ENCODE data around the gene PHLDB3.

PHLDB3 gene

GRCh38 chr19:43533546-43534304 is 29.2 kb upstream of the PHLDB3 start:
- H2BK120ac ChIP-seq (ENCODE audit: low read depth, low read length) = no peak overlapping the region
- peak; percentile 100 for DNase-seq
- peaks cover 16 to 17% of the 10 kb centered on the region in 2 experiments for H3K36me3 ChIP-seq (ENCODE audit: control insufficient read depth in 1 of 2, insufficient read depth in 2 of 2, low read depth in 1 of 2, low read length in 2 of 2)
- peak overlapping the region; percentile 89 for H3K4me2 ChIP-seq (ENCODE audit: low read length, poor library complexity, severe bottlenecking)
- H3K14ac ChIP-seq (ENCODE audit: low read length in 2 of 2) = peak overlapping the region in 1 of 2 experiments; percentile 76
- H3K4me3 ChIP-seq (ENCODE audit: insufficient read depth in 1 of 2, low read depth in 1 of 2, low read length in 2 of 2) = peak overlapping the region; percentile 53 to 95
- H3K4ac ChIP-seq (ENCODE audit: low read depth in 1 of 2, low read length in 2 of 2) = peak overlapping the region in 1 of 2 experiments; percentile 91
- H2AFZ ChIP-seq (ENCODE audit: low read depth, low read length) = peak overlapping the region; percentile 77
- peaks cover 2% of the 10 kb centered on the region for H3K9me3 ChIP-seq (ENCODE audit: control insufficient read depth, low read length)
- peak overlapping the region in 1 of 2 experiments; percentile 64 for H2BK12ac ChIP-seq (ENCODE audit: low read length in 2 of 2)
- H3K79me1 ChIP-seq (replicated peaks; ENCODE audit: low read length, poor library complexity, severe bottlenecking) = no peaks in the 10 kb centered on the region
- no peak overlapping the region for H2BK5ac ChIP-seq (ENCODE audit: low read depth, low read length, poor library complexity, severe bottlenecking)
- peak overlapping the region; percentile 1 for H4K8ac ChIP-seq (ENCODE audit: low read length)
- no peak overlapping the region for H4K91ac ChIP-seq (ENCODE audit: low read length)
- H2BK15ac ChIP-seq (ENCODE audit: low read depth, poor library complexity, severe bottlenecking) = no peak overlapping the region
- H3K23ac ChIP-seq (ENCODE audit: low read length in 2 of 2) = peak overlapping the region in 1 of 2 experiments; percentile 9
- H3K27me3 ChIP-seq (ENCODE audit: control insufficient read depth in 1 of 2, insufficient read depth in 1 of 2, low read length in 2 of 2) = no peaks in the 10 kb centered on the region
- under 1% methylated on average over 41 of the region's 41 CpGs for WGBS
- peak overlapping the region; percentile 86 for H3K9ac ChIP-seq (ENCODE audit: low read length)
- peak overlapping the region in 1 of 2 experiments; percentile 94 for H3K18ac ChIP-seq (ENCODE audit: low read depth in 1 of 2, low read length in 2 of 2)
- peak overlapping the region; percentile 77 for H3K27ac ChIP-seq (ENCODE audit: low read length, poor library complexity, severe bottlenecking)
- peaks cover 13% of the 10 kb centered on the region for H3K4me1 ChIP-seq (ENCODE audit: control insufficient read depth, insufficient read depth, low read depth, low read length)
- no peak overlapping the region for H2AK5ac ChIP-seq (ENCODE audit: low read length, severe bottlenecking)

DNA sequence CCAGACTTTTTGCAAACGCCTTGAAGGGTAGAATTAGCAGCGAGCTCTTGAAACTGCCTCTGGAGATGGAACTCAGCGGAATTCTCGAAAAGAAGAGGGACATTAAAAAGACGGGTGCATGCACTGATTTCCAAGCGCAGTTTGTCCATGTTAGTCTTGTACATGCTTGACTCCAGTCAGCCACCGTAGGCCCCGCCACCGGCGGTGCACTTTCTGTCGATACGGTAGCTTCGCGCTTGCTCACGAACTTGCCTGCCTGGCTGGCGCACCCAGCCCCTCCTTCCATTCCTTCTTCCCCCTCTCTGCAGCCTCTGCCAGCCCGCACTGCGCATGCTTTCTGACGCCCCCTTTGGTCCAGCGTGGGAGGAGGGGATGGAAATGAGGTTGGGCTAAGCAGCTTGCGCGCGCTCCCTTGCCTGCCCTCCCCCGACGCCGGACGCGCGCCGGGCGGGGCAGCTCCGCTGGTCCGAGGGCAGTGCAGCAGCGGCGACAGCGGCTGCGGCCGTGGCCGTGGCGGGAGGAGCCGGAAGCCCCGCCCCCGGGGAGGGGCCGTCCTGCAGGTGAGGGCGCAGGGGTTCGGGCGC is 28.5 kb upstream of the PHLDB3 start, which contains the start of gene ZNF575:
Gene ZNF575, plus strand, starts transcription at position 227 of the 584 bp plus-strand sequence. CDS start 1,235 bp downstream, outside the sequence.
- H3K14ac ChIP-seq (ENCODE audit: low read length in 2 of 2) = peak within 1 kb of the TSS in 1 of 2 experiments; percentile 76
- peaks cover 13% of the 10 kb centered on the region for H3K4me1 ChIP-seq (ENCODE audit: control insufficient read depth, insufficient read depth, low read depth, low read length)
- peak within 1 kb of the TSS; percentile 20 for H2AK5ac ChIP-seq (ENCODE audit: low read length, severe bottlenecking)
- no peak within 1 kb of the TSS for H2BK5ac ChIP-seq (ENCODE audit: low read depth, low read length, poor library complexity, severe bottlenecking)
- H4K8ac ChIP-seq (ENCODE audit: low read length) = peak within 1 kb of the TSS; percentile 30
- H3K36me3 ChIP-seq (ENCODE audit: control insufficient read depth in 1 of 2, insufficient read depth in 2 of 2, low read depth in 1 of 2, low read length in 2 of 2) = peaks cover 12 to 13% of the 10 kb centered on the region in 2 experiments
- peak within 1 kb of the TSS in 1 of 2 experiments; percentile 64 for H2BK12ac ChIP-seq (ENCODE audit: low read length in 2 of 2)
- H2AFZ ChIP-seq (ENCODE audit: low read depth, low read length) = peak within 1 kb of the TSS; percentile 72
- peak; percentile 96 for DNase-seq
- peak within 1 kb of the TSS; percentile 71 for H4K91ac ChIP-seq (ENCODE audit: low read length)
- H3K4me2 ChIP-seq (ENCODE audit: low read length, poor library complexity, severe bottlenecking) = peak within 1 kb of the TSS; percentile 89
- peak within 1 kb of the TSS; percentile 86 for H3K9ac ChIP-seq (ENCODE audit: low read length)
- H3K4ac ChIP-seq (ENCODE audit: low read depth in 1 of 2, low read length in 2 of 2) = peak within 1 kb of the TSS; percentile 1 to 91
- no peaks in the 10 kb centered on the region for H3K9me3 ChIP-seq (ENCODE audit: control insufficient read depth, low read length)
- peak within 1 kb of the TSS; percentile 53 to 95 for H3K4me3 ChIP-seq (ENCODE audit: insufficient read depth in 1 of 2, low read depth in 1 of 2, low read length in 2 of 2)
- peak within 1 kb of the TSS; percentile 93 for H3K27ac ChIP-seq (ENCODE audit: low read length, poor library complexity, severe bottlenecking)
- peak within 1 kb of the TSS in 1 of 2 experiments; percentile 94 for H3K18ac ChIP-seq (ENCODE audit: low read depth in 1 of 2, low read length in 2 of 2)
- H3K27me3 ChIP-seq (ENCODE audit: control insufficient read depth in 1 of 2, insufficient read depth in 1 of 2, low read length in 2 of 2) = no peaks in the 10 kb centered on the region
- WGBS = under 1% methylated on average over 46 of the region's 47 CpGs
- H3K23ac ChIP-seq (ENCODE audit: low read length in 2 of 2) = peak within 1 kb of the TSS in 1 of 2 experiments; percentile 9
- H2BK15ac ChIP-seq (ENCODE audit: low read depth, poor library complexity, severe bottlenecking) = no peak within 1 kb of the TSS
- H2BK120ac ChIP-seq (ENCODE audit: low read depth, low read length) = peak within 1 kb of the TSS; percentile 11
- no peaks in the 10 kb centered on the region for H3K79me1 ChIP-seq (replicated peaks; ENCODE audit: low read length, poor library complexity, severe bottlenecking)

DNA sequence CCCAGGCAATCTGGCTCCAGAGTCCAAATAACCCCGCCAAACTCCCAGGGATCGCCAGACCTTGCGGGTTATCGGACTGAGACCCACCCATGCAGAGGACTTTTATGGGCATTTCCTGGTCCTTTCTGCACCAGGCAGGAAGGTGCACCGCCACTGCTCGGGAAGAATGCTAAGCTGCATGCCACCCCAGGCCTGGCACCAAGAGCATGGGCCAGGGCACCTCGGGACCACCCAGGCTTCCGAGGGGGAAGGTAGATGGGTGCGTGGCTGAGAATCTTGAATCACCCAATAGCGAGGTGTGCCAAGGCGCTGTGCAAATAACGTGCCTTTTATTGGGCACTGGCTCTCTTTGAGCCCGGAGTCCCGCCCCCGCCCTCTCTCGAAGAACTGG is 28.0 kb upstream of the PHLDB3 start:
- peaks cover 13% of the 10 kb centered on the region for H3K4me1 ChIP-seq (ENCODE audit: control insufficient read depth, insufficient read depth, low read depth, low read length)
- peak overlapping the region; percentile 86 for H3K9ac ChIP-seq (ENCODE audit: low read length)
- peak overlapping the region; percentile 71 for H4K91ac ChIP-seq (ENCODE audit: low read length)
- H3K18ac ChIP-seq (ENCODE audit: low read depth in 1 of 2, low read length in 2 of 2) = peak overlapping the region in 1 of 2 experiments; percentile 92
- peak overlapping the region; percentile 72 for H2AFZ ChIP-seq (ENCODE audit: low read depth, low read length)
- no peak overlapping the region for H3K23ac ChIP-seq (ENCODE audit: low read length in 2 of 2)
- peak overlapping the region; percentile 93 for H3K27ac ChIP-seq (ENCODE audit: low read length, poor library complexity, severe bottlenecking)
- H2BK120ac ChIP-seq (ENCODE audit: low read depth, low read length) = peak overlapping the region; percentile 11
- peak overlapping the region; percentile 20 for H2AK5ac ChIP-seq (ENCODE audit: low read length, severe bottlenecking)
- no peaks in the 10 kb centered on the region for H3K9me3 ChIP-seq (ENCODE audit: control insufficient read depth, low read length)
- DNase-seq = no peak
- H3K79me1 ChIP-seq (replicated peaks; ENCODE audit: low read length, poor library complexity, severe bottlenecking) = no peaks in the 10 kb centered on the region
- H2BK5ac ChIP-seq (ENCODE audit: low read depth, low read length, poor library complexity, severe bottlenecking) = no peak overlapping the region
- H2BK12ac ChIP-seq (ENCODE audit: low read length in 2 of 2) = peak overlapping the region in 1 of 2 experiments; percentile 45
- H3K14ac ChIP-seq (ENCODE audit: low read length in 2 of 2) = peak overlapping the region in 1 of 2 experiments; percentile 35
- 9% methylated on average over 16 of the region's 16 CpGs for WGBS
- H3K4me3 ChIP-seq (ENCODE audit: insufficient read depth in 1 of 2, low read depth in 1 of 2, low read length in 2 of 2) = peak overlapping the region; percentile 23 to 95
- peak overlapping the region; percentile 30 for H4K8ac ChIP-seq (ENCODE audit: low read length)
- peak overlapping the region; percentile 89 for H3K4me2 ChIP-seq (ENCODE audit: low read length, poor library complexity, severe bottlenecking)
- no peaks in the 10 kb centered on the region for H3K27me3 ChIP-seq (ENCODE audit: control insufficient read depth in 1 of 2, insufficient read depth in 1 of 2, low read length in 2 of 2)
- H3K36me3 ChIP-seq (ENCODE audit: control insufficient read depth in 1 of 2, insufficient read depth in 2 of 2, low read depth in 1 of 2, low read length in 2 of 2) = peaks cover 7 to 8% of the 10 kb centered on the region in 2 experiments
- no peak overlapping the region for H2BK15ac ChIP-seq (ENCODE audit: low read depth, poor library complexity, severe bottlenecking)
- peak overlapping the region; percentile 1 to 70 for H3K4ac ChIP-seq (ENCODE audit: low read depth in 1 of 2, low read length in 2 of 2)
